G401 (cell line): ENCODE measurements around the gene ETDB. TPM values are rescaled to one million over a fixed set of nuclear protein-coding genes. Genes with fewer than 3 reads are reported as not detected.
A peak's percentile ranks its signal among the peaks of the same experiment; 100 is the strongest.
"Not testable (repeated sequence)": the region's sequence is repeated elsewhere in the genome, so short reads cannot be mapped to it uniquely, and the experiment has no call there.

Experiments used
- DNase-seq: peaks from one replicate; pipeline ENCODE4 v3.0.0-alpha.2; 2015; ENCODE audit warnings: low spot score
- in situ Hi-C: cut with HindIII; loops from 2 replicates; pipeline ENCODE4 v1.10.0; 2016; ENCODE audit warnings: low sequenced_read_pairs, mixed read lengths
- total RNA-seq: library from RNA; depleted of rRNA; stranded (reverse); fragments of >200 nt; shearing (Covaris generic); gene quantifications from 2 replicates; pipeline ENCODE4 v1.2.3, GENCODE V29; 2014; rRNA removed

Gene ETDB
- total RNA-seq, result not detected in 2 replicates

GRCh38 chrX:135120056-135120576 lies at the start of gene ETDB:
TSS of gene ETDB (minus strand) at chrX:135120526. CDS start at chrX:135119261, 1,265 bp downstream.
- DNase-seq, in situ Hi-C loops: not testable (repeated sequence)

GRCh38 chrX:135169534-135169933 lies 49.2 kb upstream of the ETDB start:
- in situ Hi-C loops, DNase-seq: not testable (repeated sequence)

GRCh38 chrX:135168486-135168885 lies 48.2 kb upstream of the ETDB start:
- DNase-seq, result no peak
- in situ Hi-C loops, result no loop called here

- in situ Hi-C loops, DNase-seq: not testable (repeated sequence)
These were observed 34.4 kb upstream of the ETDB start for GRCh38 chrX:135154688-135155087.

DNA sequence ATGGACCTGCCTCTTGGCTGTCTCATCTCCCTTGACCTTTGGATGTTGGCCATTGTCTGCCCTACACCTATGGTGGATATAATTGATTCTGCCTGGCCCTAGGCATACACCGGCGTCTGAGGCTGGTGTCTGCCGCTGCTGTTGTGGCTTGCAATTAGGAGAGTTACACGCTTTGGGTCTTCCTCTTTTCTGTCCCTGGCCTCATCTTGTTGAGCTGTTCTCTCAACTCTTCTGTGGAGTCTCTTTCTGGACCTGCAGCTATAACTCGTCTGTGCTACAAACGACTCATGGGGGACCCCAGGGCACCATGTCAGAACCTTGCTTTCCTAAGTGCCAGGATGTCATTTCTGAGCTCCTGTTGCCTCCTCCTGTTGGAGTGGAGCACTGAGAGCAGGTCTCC lies 5.8 kb upstream of the ETDB start:
- in situ Hi-C loops, DNase-seq: not testable (repeated sequence)

GRCh38 chrX:135116064-135116463 lies 4.3 kb downstream of the ETDB start:
- in situ Hi-C loops, DNase-seq: not testable (repeated sequence)

DNA sequence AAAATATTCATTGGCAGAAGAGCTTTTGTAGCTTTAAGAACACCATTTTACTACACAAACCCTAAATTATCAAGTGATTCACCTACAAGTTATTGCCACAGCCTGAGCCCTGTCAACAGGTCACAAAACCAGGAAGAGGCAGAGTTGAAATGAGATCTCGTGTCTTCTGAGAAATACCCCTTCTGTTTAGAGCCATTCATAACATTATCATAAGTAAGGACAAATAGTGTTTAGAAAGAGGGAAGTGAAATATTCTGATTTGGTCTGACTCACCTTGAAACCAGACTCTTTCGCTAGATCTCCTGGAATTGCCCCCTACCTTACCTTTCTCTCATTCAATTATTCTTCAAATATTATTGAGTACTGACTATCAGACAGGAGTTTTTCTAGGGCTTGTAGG lies 5.9 kb downstream of the ETDB start:
- DNase-seq, result no peak
- in situ Hi-C loops, result no loop called here

- in situ Hi-C loops, result no loop called here
- no peak for DNase-seq
These were observed 7.6 kb downstream of the ETDB start for GRCh38 chrX:135112743-135113142.

DNA sequence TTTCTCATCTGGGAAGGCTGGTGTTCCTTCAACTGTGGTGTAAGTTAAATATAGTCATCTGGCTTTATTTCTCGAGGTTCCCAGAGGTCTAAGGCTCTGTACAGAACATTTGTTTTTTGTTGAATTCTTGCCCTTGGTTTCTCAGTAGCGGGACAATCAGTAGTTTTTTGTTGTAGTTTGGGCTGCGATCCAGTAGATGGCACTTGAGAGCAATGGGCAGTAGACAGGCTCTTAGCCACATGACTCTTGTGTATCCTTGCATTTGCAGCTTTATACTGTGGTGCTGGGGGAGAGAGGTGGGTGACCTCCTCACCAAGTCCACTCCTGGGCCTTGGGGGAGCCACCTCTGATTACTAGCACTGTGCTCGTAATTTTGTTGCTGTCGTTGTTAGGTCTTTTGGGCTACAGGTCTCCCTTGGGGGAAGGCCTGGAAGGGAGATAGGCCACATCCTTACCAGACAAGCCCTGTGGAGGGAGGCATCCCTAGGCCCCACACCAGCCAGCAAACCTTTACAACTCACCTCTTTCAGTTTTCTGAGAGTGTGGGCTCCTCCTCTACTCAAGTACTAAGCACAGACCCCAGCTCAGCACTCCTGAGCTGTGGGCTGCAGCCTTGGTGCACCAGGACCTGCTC lies 8.1 kb downstream of the ETDB start:
- DNase-seq, result no peak
- in situ Hi-C loops, result no loop called here

DNA sequence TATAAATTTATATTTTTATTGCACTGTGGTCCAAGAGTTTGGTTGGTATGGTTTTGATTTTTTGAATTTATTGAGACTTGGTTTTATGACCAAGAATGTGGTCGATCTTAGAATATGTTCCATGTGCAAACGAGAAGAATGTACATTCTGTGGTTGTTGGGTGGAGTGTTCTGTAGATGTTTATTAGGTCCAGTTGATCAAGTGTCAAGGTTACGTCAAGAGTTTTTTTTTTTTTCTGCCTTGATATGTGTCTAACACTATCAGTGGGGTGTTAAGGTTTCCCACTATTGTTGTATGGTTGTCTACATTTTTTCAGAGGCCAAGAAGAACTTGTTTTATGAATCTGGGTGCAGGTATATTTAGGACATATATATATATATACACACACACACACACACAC lies 10.8 kb downstream of the ETDB start:
- DNase-seq, result no peak
- in situ Hi-C loops, result no loop called here

DNA sequence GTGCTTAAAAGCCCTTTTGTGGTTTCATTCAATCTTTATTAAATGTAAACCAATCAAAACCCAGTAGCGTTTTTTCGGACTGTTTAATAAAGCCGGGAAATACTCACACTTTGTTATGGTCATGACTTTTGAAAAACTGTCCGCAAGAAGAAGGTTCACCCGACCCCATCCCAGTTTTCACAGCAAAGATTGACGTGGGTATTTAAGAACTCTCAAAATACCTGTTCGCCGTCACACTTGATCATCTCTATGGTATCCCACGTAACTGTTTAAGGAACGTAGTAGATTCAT lies 20.9 kb downstream of the ETDB start:
- DNase-seq, result no peak
- in situ Hi-C loops, result no loop called here

GRCh38 chrX:135097196-135097744 lies 23.1 kb downstream of the ETDB start:
- in situ Hi-C loops, DNase-seq: not testable (repeated sequence)

DNA sequence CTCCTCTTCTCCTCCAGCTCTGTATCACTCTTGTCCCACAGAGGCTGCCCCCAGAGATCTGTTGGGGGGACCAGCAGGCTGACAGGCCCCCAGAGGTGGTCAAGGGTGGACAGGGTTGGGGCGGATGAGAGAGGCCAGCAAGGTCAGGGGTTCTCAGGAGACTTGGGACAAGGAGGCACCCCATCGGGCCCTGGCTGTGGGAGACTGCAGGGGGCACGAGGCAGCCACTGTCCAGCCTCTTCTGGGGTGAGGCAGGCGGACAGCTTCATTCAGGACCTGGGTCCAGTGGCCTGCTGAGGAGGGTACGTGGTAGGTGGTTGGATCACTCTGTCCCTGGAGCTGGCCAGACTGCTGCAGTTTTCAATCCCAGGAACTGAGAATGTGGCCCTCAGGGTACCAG lies 24.6 kb downstream of the ETDB start:
- in situ Hi-C loops, result no loop called here
- no peak for DNase-seq

DNA sequence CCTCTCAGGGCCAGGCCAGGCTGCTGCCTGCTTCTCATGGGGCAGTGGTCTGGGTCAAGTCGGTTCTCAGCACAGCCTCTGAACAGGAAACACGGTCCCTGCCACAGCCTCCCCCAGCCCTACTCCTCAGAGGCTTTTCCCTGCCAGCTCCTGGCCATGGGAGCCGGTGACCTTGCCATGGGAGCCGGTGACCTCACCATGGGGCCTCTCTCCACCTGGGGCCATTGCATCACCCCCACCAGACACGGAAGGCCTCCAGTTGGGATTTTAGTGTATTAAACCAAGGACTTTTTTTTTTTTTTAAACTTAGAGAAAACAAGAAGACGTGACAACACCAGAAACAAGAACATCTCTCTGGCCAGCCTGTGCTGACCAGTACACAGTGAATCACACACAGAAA lies 25.6 kb downstream of the ETDB start:
- DNase-seq, result no peak
- in situ Hi-C loops, result no loop called here

- DNase-seq, result no peak
- in situ Hi-C loops, result no loop called here
These were observed 31.2 kb downstream of the ETDB start for GRCh38 chrX:135089126-135089525.

GRCh38 chrX:135087867-135088266 lies 32.5 kb downstream of the ETDB start:
- in situ Hi-C loops, result no loop called here
- peak; percentile 93 for DNase-seq

- in situ Hi-C loops, result no loop called here
These were observed 34.0 kb downstream of the ETDB start for GRCh38 chrX:135086197-135086854.

GRCh38 chrX:135081693-135082404 lies 38.5 kb downstream of the ETDB start:
- DNase-seq, result no peak
- in situ Hi-C loops, result no loop called here

More at GRCh38 chrX:135086197-135086854, 34.0 kb downstream of the ETDB start:
- DNase-seq, result peak; percentile 67
